HG03565 (cell line): ENCODE data around the gene PRAMEF18.
"Not testable (repeated sequence)": the region's sequence is repeated elsewhere in the genome, so short reads cannot be mapped to it uniquely, and the experiment has no call there.

Experiments used
- ATAC-seq: cut with Tn5 transposase; IDR thresholded peaks from one replicate; pipeline ENCODE4 v1.9.1; 2021; ENCODE audit warnings: mild to moderate bottlenecking, moderate library complexity; ENCODE audit not compliant: unreplicated experiment

PRAMEF18 gene

GRCh38 chr1:13216619-13217018, 9.3 kb downstream of the PRAMEF18 start:
- not testable (repeated sequence) for ATAC-seq

DNA sequence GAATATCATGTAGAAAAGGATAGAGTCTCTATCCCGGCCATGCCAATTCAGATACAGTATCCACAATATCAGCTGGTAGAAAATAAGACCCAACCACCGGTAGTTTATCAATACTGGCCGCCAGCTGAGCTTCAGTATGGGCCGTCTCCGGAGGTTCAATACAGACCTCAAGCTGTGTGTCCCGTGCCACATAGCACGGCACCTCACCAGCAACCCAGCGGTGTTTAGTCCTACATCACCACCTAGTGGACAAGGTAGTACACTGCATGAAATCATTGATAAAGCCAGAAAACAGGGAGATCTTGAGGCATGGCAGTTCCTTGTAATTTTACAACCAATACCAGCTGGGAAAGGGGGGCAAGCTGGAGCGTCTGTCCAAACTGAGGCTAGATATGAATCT, 17.2 kb downstream of the PRAMEF18 start:
- ATAC-seq = not testable (repeated sequence)

DNA sequence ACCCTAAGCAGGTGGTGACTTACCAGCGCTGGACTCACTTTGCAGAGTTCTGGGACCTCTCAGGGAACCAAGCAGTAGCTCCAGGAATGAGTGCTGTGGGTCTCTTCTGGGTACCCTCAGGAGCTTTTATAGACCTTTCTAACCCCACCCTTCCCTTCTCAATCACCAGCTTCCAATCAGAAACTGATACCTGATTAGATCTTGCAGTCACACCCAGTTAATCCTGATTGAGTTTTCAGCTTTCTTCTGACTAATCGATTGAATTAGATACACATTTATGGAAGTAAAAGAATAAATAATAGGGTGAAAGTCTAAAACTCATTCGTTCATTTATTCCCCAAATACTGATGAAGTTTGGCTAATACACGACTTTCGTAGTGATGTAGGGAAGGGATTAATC, 24.6 kb downstream of the PRAMEF18 start, which contains the start of gene PRAMEF13:
Gene PRAMEF13, minus strand, starts transcription at position 101 of the 400 bp plus-strand sequence. CDS start 1,820 bp downstream, outside the sequence.
- not testable (repeated sequence) for ATAC-seq
